HG02763 (cell line): Measurements from ENCODE around the gene GNS.
"Not testable (repeated sequence)": the region's sequence is repeated elsewhere in the genome, so short reads cannot be mapped to it uniquely, and the experiment has no call there.

Experiments
- ATAC-seq: cut with Tn5 transposase; IDR thresholded peaks from one replicate; pipeline ENCODE4 v1.9.1; 2021; ENCODE audit warnings: mild to moderate bottlenecking, moderate library complexity; ENCODE audit not compliant: unreplicated experiment

GNS gene

DNA sequence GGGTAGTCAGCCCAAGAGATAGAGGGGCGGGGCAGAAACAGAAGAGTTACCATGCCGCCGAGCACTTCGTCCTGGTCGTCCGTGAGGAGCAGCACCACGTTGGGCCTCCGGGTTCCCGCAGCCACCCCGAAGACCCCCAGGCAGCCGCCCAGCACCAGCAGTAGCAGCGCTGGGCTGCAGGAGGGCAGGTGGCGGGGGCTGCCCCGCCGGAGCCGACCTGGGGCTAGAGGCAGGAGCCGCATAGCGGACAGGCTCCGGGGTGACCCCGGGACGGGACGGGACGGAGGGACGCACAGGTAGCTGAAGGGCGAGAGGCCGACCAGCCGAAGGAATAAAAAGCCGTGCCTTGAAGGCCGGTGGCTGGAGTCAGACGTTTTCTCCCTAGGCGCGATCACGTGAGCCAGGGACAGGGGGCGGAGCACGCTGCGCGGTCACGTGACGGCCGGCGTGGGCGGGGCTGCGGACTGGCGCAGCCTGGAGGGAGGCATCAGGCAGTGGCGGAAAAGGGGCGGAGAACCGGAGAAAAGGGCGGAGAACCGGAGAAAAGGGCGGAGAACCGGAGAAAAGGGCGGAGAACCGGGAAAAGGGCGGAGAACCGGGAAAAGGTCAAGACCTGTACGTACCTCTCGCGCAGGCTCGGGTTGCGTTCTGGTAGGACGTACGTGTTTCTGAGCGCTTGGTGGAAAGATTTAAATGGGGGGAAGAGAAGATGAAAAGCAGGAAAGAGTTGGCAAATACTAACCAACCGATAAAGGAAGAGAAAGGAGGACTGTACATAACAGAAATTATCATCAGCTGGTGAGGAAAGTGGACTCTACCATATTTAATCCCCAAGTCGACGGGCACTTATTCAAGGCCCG is at the start of gene GNS:
GNS (minus strand) TSS at position 372 of the 860 bp plus-strand sequence; CDS start at position 242, 130 bp downstream.
- peak; percentile 88 for ATAC-seq

DNA sequence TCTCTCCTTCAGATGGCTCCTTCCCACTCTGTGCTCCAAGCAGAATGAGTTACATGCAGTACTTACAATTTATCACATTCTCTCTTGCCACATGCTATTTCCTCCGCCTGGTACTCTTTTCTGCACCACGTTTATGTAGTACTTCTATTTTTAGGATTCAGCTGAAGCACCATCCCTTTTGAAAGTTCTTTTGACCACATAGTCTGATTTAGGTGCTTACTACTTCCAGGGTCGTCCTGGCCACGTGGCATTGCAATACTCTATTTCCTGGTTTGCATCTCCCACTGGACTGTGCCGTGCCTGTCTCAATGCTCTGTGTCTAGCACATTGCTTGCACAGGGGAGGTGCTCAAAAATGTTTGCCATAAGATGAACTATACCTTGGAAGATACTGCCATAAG is 48.9 kb upstream of the GNS start:
- no peak for ATAC-seq

DNA sequence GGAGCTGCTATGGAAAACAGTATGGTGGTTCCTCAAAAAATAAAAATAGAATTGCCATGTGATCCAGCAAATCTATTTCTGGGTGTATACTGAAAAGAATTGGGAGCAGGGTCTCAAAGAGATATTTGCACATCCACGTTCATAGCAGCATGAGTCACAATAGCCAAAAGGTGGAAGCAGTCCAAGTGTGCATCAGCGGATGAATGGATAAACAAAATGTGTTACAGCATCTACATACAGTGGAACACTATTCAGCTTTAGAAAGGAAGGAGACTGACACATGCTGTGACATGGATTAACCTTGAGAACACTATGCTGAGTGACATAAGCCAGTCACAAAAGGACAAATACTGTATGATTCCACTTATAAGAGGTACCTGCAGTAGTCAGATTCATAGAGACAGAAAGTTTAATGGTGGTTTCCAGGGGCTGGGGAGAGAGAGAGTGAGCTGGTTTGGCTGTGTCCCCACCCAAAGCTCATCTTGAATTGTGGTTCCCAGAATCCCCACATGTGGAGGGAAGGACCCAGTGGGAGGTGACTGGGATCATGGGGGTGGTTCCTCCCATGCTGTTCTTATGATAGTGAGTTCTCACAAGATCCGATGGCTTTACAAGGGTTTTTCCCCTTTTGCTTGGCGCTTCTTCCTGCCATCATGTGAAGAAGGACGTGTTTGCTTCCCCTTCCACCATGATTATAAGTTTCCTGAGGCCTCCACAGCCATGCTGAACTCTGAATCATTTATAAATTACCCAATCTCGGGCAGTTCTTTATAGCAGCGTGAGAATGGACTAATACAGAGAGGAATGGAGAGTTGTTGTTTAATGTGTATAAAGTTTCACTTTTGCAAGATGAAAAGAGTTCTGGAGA is 47.6 kb upstream of the GNS start:
- no peak for ATAC-seq

DNA sequence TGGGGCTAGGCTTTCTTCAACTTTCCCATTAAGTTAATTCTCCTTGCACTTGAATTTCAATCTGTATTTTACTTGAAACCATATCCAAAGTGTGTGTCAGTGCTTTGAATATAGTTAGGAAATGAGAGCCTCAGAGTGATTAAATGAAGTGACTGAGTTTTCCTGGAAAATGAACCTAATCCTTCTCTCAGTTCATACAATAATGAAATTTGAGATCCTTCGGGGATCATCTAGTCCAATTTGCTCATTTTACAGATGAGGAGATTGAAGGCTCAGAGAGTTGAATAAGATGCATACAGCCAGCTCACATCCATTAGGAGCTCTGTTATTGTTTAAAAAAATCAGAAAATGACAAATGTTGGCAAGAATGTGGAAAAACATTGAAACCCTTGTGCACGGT is 47.0 kb upstream of the GNS start:
- no peak for ATAC-seq

DNA sequence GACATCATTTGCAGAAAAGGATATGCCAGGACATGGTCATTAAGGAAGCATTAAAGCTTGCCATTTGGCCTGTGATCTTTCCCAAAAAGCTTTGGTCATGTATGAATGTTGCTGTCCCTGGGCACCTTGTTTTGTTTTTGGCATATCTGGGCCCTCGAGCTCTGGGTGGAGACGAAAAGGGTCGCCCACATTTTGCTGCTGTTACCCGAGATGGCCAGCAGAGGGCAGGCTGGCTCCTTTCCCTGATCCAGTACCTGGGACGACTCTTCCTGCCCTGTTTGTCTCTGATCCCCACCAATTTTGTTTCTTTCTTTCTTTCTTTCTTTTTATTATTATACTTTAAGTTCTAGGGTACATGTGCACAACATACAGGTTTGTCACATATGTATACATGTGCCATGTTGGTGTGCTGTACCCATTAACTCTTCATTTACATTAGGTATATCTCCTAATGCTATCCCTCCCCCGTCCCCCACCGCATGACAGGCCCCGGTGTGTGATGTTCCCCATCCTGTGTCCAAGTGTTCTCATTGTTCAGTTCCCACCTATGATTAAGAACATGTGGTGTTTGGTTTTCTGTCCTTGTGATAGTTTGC is 43.1 kb upstream of the GNS start:
- ATAC-seq = not testable (repeated sequence)

DNA sequence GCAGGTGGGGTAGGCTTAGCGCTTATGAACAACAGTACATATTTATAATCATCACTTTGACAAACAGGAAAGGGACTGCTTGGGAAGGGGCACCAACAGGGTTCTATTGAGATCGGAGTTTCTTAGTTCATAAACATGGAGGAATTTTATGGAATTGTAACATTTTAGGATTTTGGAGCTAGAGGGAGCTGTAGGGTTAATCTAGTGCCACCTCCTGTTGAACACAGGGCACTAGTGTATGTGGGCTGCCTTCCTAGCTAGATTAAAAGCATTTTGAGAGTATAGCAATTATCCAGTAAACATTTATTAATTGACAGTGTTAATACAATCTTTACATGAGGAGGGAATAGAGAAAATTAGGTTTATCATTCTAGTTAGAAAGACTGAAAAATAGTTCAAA is 42.2 kb upstream of the GNS start:
- no peak for ATAC-seq

DNA sequence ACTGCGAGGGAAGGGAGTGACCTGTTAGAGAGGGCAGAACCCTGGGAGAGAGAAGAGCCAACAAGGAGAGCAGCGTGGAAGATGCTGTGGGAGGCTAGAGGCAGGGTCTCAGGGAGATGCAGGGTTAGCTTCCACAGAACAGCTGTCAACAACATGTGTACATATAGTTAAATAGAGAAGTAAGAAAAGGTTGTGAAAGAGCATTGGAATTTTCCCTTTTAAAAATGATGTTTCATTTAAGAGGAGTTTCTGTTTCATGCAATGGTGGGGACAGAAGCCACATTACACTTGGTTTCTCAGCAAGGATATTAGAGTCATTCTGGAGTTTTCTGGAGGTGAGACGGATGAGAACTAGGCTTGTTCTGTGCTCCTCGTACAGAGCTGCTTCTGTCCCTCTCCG is 41.4 kb upstream of the GNS start:
- ATAC-seq = peak; percentile 47

DNA sequence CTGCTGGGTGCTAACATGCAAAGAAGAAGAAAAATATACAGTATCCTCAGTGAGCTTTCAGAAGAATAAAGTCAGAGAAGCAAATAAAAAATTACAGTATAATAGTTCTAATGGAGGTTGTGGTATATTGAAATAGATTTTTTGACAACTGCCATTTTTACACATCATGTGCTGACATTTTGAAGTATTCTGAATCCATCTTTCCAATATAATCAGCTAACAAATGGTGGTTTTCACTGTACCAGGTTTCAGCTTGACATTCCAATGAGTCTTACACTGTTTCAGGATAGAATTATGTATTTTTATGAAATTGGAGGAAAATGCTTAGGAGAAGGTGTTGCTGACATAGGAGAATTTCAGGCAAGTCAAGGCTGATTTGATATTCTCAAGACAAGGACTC is 39.0 kb upstream of the GNS start:
- no peak for ATAC-seq

DNA sequence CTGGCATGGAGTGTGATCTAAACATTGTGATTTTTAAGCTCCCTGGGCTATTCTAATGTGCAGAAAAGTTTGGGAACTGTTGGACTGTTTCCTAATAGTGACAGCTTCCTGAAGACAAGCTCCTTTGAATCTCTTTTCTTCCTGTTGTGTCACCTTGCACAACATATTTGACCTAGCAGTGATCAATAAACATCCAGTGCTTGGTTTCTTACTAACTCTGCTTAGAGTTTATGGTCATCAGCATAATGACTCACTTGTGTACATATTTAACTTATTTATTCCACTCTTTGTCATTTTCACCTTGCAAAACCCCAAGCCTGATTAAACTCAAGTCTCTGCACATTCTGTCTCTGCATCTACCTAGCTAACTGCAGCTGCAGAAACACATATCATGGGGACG is 38.0 kb upstream of the GNS start:
- no peak for ATAC-seq

DNA sequence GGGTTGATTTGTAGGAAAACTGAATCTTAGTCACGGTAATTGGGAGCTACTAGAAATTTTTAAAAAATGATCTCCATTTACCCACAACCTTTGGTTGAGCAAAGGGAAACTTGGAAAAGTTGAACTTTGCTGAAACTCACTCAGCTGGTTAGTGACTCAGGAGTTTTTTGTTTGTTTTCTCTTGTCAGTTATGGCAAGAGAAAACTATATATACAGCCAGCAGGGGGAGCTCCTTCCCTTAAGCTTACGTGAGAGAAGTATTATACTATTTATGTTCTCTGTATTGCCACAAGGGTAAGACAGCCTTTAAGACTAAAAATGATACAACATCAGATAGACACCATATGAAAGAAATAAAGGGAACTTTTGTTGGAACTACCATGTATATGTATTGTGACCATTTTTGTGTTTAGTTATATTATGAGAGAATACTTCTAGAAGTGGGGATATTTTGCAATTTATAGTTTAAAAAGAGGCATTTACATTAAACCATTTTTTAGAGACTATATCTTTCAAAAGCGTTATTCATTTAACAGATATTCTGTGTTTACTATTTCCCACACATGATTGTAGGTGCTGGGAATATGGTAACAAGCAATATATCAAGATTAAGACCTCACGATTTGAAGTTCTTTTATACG is 37.1 kb upstream of the GNS start:
- peak; percentile 64 for ATAC-seq

DNA sequence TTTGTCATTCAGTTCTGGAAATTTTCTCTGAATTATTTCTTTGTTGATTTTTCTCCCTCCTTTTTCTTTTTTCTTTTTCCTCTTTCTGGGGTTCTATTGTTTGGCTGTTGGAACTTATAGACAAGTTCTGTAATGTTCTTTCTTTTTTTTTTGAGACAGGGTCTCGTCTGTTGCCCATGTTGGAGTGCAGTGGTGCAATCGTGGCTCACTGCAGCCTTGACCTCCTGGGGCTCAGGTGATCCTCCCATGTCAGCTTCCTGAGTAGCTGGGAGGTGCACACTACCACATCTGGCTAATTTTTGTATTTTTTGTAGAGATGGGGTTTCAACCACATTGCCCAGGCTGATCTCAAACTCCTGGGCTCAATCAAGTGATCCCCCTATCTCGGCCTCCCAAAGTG is 35.1 kb upstream of the GNS start:
- ATAC-seq = no peak

DNA sequence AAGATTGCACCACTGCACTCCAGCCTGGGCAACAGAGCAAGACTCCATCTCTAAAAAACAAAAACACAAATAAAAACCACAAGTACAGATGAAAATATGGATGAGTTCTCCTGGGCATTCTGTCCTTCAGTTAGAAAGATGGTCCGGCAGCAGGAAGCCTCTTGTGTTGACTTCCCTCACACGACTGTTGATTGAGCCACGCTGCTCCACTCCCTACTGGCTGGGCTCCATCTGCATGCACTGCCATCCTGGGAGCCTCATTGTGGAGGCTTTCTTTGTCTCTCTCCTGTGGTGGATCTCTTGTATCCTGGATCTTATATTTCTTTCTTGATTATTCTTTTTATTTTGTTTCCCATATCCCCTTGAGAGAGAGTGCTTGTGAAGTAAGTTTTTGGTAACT is 34.4 kb upstream of the GNS start:
- no peak for ATAC-seq

DNA sequence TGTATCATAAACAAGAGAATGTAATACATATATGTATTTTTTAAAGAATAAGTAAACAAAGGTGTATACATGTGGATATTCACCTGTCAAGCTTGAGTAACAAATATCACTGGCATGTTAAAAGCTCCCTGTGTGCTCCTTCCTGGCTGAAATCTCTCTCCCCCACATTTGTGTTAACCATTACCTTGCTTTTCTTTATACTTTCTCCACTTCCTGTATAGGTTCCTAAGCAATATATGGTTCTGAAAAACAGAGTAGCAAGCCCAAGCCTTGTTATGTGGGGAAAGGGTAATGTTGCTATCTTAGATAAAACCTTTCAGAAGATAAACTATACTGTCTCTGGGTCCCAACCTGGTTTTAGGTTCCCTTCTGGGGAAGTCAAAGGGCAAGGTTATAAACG is 32.9 kb upstream of the GNS start:
- no peak for ATAC-seq

DNA sequence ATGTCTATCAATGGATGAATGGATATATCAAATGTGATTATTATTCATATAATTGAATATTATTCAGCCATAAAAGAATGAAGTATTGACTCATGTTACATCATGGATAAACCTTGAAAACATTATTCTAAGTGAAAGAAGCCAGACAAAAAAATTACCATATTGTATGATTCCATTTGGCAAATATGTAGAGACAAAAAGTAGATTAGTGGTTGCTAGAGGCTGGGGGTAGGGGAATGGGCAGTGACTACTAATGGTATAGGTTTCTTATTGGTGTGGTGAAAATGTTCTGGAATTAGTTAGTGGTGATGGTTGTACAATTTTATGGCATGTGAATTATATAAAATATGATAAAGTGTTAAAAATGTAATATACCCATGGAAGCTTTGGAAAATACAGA is 31.8 kb upstream of the GNS start:
- no peak for ATAC-seq

DNA sequence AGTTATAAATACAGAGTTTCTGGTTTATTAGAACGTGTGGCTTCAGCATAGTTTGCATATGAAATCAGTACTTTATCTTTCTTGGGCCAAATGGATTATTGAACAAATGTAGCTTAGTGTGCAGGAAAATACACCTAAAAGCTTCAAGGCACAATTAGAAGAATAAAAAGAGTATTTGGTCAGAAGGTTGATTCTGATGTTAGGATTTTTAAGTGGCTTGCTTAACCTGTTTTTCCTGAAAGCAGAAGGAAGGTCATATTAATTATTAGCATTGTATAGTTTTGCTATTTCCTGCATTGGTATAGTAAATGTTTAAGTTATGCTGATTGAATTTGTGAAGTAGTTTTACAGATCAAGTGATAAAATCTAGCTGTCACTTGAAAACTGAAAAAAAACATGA is 31.0 kb upstream of the GNS start:
- ATAC-seq = no peak

DNA sequence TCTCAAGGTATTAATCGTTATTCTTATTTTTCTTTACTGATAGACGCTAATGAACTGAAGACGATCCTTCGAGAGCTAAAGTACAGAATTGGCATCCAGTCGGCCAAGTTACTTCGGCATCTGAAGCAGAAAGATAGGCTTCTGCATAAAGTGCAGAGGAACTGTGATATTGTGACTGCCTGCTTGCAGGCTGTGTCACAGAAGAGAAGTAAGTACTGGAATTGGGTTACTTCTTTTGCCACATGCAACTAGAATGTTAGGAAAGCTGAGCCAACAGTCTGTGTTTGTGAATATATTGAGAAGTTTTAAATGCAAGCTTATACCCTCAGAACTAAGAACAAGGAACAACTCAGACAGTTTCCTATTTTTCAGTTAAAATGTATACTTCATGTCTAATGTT is 26.6 kb upstream of the GNS start:
- ATAC-seq = no peak

DNA sequence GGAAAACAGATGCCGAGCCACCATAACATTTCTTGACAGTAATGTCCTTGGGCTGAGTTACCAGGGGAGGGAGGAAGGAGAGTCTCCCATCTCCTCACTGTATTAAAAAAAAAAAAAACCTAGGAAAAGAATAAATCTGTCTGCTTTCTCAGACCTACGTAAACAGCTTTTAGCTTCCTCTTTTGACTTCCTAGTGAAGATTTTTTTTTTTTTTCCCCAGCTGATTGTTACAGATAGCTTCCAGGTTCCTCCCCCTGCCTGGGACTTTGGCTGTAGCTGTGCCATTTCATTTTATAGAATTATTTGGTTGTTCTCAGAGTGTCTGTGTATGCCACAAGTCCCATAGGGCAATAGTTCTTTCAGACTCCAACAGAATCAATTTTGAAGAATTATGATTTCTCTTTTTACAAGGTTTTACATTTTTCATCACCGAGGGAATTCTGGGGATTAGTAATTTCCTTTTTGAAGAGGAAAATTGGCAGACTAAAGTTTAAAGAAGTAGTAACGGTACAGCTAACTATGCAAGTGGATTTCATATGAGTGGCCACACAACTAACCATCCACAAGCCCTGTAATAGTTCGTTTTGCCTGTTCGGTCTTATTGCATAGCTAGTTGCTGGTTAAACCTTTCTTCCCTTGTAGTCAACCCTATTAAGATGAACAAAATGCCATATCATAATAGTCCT is 23.1 kb upstream of the GNS start:
- no peak for ATAC-seq

DNA sequence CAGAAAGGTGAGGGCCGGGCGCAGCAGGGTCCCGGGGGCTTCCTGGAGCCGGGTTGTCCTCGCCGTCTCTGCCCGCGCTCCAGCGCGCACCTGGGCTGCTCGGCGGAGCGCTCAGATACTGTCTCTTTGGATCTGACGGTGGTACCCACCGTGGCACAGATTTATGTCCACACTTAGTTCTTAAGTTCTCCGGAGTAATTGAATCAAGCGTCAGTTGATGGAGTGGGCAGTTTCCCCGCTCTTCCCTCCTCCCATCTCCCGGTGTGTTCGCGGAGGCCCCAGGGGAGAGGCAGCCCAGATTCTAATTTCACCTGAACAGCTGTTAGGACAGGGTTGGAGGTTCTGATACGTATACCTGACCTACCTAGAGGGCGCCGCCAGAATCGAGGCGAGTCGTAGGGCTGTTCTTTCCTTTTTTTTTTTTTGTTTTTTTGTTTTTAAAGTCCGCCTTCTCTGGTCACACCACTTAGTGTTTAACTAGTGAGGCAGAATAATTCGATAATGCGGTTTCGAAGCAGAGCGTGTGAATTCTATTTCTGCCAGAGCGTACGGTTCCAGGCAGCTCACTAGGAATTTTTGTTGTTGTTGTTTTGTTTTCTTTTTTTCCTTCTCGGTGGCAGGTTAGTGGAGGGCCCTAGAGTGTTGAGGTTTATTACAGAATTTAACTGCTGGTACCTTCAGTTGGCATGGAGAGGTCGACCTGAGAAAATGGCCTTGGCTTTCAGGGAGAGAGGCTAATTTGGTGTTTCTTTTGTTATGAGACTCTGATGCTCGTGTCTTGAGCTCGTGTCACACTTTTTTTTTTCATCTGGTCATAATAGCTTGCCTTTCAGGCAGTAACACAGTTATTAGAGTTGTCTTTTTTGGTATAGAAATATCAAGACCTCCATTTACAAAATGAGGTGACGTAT is 22.3 kb upstream of the GNS start:
- ATAC-seq = no peak

DNA sequence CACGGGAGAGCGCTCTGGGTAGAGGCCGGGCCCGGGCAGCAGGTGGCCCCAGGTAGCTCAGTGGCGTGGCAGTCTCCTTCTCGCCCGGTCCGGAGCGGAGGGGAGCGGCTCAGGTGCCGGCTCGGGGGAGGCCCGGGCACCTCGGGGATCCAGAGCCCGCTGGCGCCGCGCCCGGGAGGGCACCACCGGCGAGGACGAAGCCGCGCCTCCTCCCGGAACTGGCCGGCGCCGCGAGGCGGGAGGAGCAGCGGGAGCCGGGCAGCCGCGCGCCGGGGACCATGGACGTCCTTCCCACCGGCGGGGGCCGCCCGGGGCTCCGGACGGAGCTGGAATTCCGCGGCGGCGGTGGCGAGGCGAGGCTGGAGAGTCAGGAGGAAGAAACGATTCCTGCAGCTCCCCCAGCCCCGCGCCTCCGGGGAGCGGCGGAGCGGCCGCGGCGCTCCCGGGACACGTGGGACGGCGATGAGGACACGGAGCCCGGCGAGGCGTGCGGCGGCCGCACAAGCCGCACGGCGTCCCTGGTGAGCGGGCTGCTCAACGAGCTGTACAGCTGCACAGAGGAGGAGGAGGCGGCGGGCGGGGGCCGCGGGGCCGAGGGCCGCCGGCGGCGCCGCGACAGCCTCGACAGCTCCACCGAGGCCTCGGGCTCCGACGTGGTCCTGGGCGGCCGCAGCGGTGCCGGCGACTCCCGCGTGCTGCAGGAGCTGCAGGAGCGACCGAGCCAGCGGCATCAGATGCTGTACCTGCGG is 21.5 kb upstream of the GNS start:
- no peak for ATAC-seq
